AG04450 (cell line): Measurements from ENCODE around the gene UBE4B. TPM values are rescaled to one million over a fixed set of nuclear protein-coding genes. Genes with fewer than 3 reads are reported as not detected.
A peak's percentile ranks its signal among the peaks of the same experiment; 100 is the strongest.
"Not testable (repeated sequence)": the region's sequence is repeated elsewhere in the genome, so short reads cannot be mapped to it uniquely, and the experiment has no call there.

ENCODE experiments used
- CTCF ChIA-PET: fragments of 300-600, 350-600 bp; formaldehyde crosslinking; extraction: SDS; loops from one replicate; lab custom pipeline; 2022; ENCODE audit warnings: antibody characterized with exemption, inconsistent platforms; lab: Charles Lee
- POLR2A ChIA-PET: fragments of 350-600 bp; formaldehyde crosslinking; extraction: SDS; loops from one replicate; lab custom pipeline; 2021; ENCODE audit warnings: antibody characterized with exemption, inconsistent platforms; lab: Yijun Ruan, JAX
- DNase-seq: peaks from one replicate; pipeline ENCODE4 v3.0.0-alpha.2; 2011; ENCODE audit warnings: low read depth, low spot score
- H3K27ac ChIP-seq: one replicate; pipeline ENCODE4 v1.5.1; 2012; ENCODE audit warnings: low read depth, low read length, control low read depth
- H3K27me3 ChIP-seq: one replicate; pipeline ENCODE4 v1.6.0; 2012; ENCODE audit warnings: low read length; ENCODE audit not compliant: control insufficient read depth, insufficient read depth
- H3K4me3 ChIP-seq: 2 replicates; pipeline ENCODE4 v1.5.1; 2011; ENCODE audit warnings: mild to moderate bottlenecking, low read depth, low read length, control low read depth
- H3K9me3 ChIP-seq: 2 replicates; pipeline ENCODE4 v1.5.1; 2012; ENCODE audit warnings: low read length; ENCODE audit not compliant: control insufficient read depth, insufficient read depth
- polyA plus RNA-seq: library from polyadenylated mRNA; depleted of rRNA; stranded (reverse); fragments of >200 nt; gene quantifications from 2 replicates; pipeline ENCODE4 v1.2.3, GENCODE V29; 2011
- TF ChIP-seq, protein P1 (sequence below): IDR thresholded peaks from 2 replicates; pipeline ENCODE4 v1.5.1; 2011; ENCODE audit warnings: low read depth, low read length, control low read depth, inconsistent platforms

UBE4B gene
- polyA plus RNA-seq, 1 experiment, result 28.1 TPM

DNA sequence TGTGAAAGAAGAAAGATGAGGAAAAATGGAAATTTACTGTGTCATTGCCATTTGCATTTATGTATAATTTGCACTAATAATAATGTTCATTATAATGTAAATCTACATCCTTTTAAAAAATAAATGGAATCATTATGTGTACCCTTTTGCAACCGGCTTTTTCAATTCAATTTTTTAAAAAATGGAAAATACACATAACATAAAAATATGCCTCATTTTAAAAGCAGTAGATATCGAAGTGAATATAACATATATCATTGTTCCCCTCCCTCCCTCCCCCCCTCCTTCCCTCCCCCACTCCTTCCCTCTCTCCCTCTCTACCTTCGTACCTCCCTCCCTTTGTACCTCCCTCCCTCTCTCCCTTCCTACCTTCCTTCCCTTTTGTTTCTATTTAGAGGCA is 33.0 kb downstream of the UBE4B start:
- Histone ChIP-seq H3K4me3 (no peak overlapping the region), H3K27ac (peak overlapping the region; percentile 55), H3K27me3 (no peaks in the 10 kb centered on the region), H3K9me3 (no peaks in the 10 kb centered on the region)
- CTCF ChIA-PET, result no interaction called here
- POLR2A ChIA-PET, result no interaction called here
- TF ChIP-seq, protein P1, sequence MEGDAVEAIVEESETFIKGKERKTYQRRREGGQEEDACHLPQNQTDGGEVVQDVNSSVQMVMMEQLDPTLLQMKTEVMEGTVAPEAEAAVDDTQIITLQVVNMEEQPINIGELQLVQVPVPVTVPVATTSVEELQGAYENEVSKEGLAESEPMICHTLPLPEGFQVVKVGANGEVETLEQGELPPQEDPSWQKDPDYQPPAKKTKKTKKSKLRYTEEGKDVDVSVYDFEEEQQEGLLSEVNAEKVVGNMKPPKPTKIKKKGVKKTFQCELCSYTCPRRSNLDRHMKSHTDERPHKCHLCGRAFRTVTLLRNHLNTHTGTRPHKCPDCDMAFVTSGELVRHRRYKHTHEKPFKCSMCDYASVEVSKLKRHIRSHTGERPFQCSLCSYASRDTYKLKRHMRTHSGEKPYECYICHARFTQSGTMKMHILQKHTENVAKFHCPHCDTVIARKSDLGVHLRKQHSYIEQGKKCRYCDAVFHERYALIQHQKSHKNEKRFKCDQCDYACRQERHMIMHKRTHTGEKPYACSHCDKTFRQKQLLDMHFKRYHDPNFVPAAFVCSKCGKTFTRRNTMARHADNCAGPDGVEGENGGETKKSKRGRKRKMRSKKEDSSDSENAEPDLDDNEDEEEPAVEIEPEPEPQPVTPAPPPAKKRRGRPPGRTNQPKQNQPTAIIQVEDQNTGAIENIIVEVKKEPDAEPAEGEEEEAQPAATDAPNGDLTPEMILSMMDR, result no peak
- DNase-seq, result no peak

DNA sequence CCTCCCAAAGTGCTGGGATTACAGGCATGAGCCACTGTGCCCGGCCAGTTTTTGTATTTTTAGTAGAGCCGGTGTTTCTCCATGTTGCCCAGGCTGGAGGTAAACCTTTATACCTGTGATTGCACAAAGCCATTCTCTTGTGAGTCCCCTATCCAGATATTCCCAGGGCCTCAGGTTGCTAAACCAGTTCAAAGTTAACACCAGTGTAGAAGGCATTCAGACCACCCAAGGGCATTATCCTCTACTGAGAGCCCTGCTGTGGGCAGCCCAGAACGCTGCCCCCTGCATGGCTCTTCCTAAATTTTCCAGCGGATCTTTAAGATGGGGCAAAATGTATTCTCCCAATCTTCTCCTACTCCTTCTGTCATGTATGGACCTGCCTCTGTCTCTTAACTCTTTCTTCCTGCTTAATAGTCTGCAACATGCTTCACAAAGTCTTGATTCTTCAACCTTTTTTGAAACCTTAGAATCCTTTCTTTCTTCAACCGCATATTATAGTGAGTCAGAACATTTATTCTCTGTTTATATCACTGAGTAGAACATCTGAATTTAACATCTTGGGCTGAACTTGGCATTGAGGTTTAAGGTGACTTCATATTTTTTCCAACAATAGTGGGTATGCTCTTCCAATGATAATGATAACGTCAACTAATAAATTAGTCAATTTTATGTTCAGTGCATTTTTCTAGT is 36.0 kb downstream of the UBE4B start:
- no peak for DNase-seq
- TF ChIP-seq, protein P1, result no peak
- no peak overlapping the region for H3K27ac ChIP-seq
- POLR2A ChIA-PET, result no interaction called here
- CTCF ChIA-PET, result no interaction called here
- H3K27me3 ChIP-seq, result no peaks in the 10 kb centered on the region
- H3K4me3 ChIP-seq, result no peak overlapping the region
- no peaks in the 10 kb centered on the region for H3K9me3 ChIP-seq

DNA sequence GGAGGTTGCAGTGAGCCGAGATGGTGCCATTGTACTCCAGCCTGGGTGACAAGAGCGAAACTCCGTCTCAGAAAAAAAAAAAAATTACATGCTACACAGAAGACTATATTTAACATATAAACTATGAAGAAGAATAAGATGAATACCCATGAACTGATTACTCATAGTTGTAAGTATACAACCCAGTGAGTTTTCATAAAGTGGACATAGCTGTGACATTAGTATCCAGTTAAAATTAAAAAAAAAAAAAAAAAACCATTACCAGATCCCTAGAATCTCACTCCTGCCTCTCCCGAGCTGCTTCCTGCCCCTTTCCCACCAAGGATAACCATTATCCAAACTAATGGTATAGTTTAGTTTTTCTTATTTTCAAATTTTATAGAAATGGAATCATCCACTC is 37.4 kb downstream of the UBE4B start:
- DNase-seq, result no peak
- CTCF ChIA-PET, result no interaction called here

DNA sequence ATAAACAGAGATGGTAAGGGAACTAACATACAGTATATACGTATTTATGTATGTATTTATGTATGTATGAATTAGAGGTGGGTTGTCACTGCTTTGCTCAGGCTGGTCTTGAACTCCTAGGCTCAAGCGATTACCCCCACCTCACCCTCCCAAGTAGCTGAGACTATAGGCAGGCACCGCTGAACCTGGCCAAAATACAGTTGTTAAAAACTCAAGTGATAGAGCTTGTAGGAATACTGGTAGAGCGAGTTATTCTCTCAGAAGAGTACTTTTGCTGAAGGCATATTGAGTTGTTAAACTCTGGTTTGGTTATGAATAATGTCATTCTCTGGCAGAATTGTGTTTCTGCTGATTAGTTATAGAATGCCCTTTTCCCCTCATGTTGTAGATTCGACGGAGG is 38.9 kb downstream of the UBE4B start:
- TF ChIP-seq, protein P1, result no peak
- H3K4me3 ChIP-seq, result no peak overlapping the region
- CTCF ChIA-PET, result interaction anchor here (2.1 kb wide), 1 partner anchor 138 kb away, joined by 6 read pairs; the partner anchor contains the start of gene KIF1B
- H3K9me3 ChIP-seq, result no peaks in the 10 kb centered on the region
- H3K27me3 ChIP-seq, result no peaks in the 10 kb centered on the region
- POLR2A ChIA-PET, result no interaction called here
- H3K27ac ChIP-seq, result no peak overlapping the region
- DNase-seq, result no peak

More for the DNA sequence above, 37.4 kb downstream of the UBE4B start:
- POLR2A ChIA-PET, result interaction anchor here (0.7 kb wide), 1 partner anchor 245 kb away, joined by 4 read pairs; no protein-coding TSS in a partner anchor
- Histone ChIP-seq H3K4me3 (no peak overlapping the region), H3K9me3 (no peaks in the 10 kb centered on the region), H3K27me3 (no peaks in the 10 kb centered on the region), H3K27ac (no peak overlapping the region)
- TF ChIP-seq, protein P1, result no peak

DNA sequence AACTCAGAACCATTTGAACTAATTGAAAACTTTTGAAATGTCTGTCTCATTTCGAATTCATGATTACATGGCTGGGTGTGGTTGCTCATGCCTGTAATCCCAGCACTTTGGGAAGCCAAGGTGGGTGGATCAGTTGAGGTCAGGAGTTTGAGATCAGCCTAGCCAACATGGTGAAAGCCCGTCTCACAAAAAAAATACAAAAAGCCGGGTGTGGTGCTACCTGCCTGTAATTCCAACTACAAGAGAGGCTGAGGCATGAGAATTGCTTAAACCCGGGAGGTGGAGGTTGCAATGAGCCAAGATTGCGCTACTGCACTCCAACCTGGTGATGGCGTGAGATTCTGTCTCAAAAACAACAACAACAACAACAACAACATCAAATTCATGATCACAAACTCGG is 40.6 kb downstream of the UBE4B start:
- CTCF ChIA-PET, H3K27me3 ChIP-seq: not testable (repeated sequence)

More for the DNA sequence above, 40.6 kb downstream of the UBE4B start:
- DNase-seq, H3K4me3 ChIP-seq, H3K9me3 ChIP-seq, POLR2A ChIA-PET, H3K27ac ChIP-seq: not testable (repeated sequence)
